ENCODE data around the gene SLCO2A1.

DNA sequence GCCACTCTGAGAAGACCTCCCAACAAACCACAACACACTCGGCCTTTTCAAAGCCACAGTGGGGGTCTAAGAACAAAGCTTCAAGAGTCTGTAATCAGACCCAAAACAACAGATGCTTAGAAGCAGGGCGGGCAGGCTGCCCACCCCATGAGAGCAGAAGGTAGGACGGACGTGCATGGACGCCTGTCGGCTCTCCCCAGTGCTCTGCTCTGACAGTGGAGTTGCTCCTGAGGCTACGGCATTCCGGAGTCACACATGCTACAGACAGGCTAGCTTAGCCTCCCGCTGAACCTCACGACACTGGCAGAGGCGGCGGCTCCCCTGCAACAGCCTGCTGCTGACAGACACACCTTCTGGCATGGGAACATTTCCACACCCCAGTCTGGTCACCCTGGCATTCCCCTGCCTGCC is 33.5 kb downstream of the SLCO2A1 start:
- no peak for TF ChIP-seq POLR2A (IDR thresholded peaks at IDR 0.05)
- TF ChIP-seq, protein P1, sequence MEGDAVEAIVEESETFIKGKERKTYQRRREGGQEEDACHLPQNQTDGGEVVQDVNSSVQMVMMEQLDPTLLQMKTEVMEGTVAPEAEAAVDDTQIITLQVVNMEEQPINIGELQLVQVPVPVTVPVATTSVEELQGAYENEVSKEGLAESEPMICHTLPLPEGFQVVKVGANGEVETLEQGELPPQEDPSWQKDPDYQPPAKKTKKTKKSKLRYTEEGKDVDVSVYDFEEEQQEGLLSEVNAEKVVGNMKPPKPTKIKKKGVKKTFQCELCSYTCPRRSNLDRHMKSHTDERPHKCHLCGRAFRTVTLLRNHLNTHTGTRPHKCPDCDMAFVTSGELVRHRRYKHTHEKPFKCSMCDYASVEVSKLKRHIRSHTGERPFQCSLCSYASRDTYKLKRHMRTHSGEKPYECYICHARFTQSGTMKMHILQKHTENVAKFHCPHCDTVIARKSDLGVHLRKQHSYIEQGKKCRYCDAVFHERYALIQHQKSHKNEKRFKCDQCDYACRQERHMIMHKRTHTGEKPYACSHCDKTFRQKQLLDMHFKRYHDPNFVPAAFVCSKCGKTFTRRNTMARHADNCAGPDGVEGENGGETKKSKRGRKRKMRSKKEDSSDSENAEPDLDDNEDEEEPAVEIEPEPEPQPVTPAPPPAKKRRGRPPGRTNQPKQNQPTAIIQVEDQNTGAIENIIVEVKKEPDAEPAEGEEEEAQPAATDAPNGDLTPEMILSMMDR (IDR thresholded peaks at IDR 0.05 in 4 of 5, conservative IDR thresholded peaks at IDR 0.05 in 1 of 5): no peak
